ENCODE results near the gene SLC25A18.

The SLC25A18 gene

DNA sequence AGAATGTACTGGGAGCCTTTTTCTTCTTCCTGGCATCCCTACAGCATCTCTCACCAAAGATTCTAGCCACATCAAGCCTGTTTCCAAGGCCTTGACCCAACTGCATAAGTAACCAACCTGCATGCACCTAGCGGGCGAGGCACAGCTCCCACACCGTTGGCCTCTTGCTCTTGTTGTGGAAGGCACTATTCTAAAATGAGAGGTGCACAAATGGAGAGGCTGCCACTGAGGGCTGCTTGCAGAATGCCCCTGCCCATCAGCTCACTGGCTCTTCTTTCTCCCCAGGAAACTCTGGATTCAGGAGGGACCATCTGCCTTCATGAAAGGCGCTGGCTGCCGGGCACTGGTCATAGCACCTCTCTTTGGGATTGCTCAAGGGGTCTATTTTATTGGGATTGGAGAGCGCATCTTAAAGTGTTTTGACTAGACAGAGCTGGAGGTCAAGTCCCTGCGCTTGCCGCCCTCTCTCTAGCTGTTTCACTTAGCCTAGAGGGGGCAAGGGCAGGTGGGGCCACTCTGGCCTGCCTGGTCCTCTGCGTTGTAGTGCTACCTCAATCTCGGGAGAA is 26.6 kb downstream of the SLC25A18 start:
- Histone ChIP-seq H3K9me3 (ENCODE audit: insufficient read depth, low read length) (no peaks in the 10 kb centered on the region), H3K4me1 (ENCODE audit: insufficient read depth, insufficient read length) (peaks cover 14% of the 10 kb centered on the region), H3K4me3 (ENCODE audit: insufficient read length, low read depth) (no peak overlapping the region), H3K36me3 (ENCODE audit: insufficient read depth, insufficient read length, low read length) (peaks cover 61% of the 10 kb centered on the region), H3K27me3 (ENCODE audit: insufficient read depth, insufficient read length) (no peaks in the 10 kb centered on the region), H3K9ac (ENCODE audit: insufficient read length, low read depth) (no peak overlapping the region)
- TF ChIP-seq YY1 (IDR thresholded peaks at IDR 0.05; ENCODE audit: insufficient read depth, insufficient read length), result no peak
- no peak for DNase-seq (ENCODE audit: low read depth, low spot score)

DNA sequence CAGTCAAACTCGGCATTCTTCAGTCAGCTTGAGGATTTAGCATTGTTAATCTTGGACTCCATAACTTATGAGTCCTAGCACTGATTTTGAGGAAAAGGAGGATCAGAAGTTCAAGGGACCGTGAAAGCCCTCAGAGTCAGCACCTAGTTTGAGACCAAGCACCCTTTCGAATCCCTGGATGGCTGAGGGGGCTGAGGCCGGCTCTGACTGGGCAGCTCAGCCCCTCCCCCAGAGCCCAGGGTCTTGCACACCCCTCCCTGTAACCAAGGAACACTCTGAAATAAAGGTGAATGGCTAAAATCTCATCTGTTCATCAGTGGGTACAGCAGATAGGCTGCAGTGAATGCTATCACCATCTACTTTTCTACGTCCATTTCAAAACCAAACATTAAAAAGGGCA is 27.3 kb downstream of the SLC25A18 start:
- TF ChIP-seq ZNF274 (IDR thresholded peaks at IDR 0.05; ENCODE audit: low read depth, low read length), result no peak
- no peak for TF ChIP-seq SUZ12 (IDR thresholded peaks at IDR 0.05; ENCODE audit: extremely low read depth, insufficient read depth, insufficient read length)
- TF ChIP-seq YY1 (IDR thresholded peaks at IDR 0.05; ENCODE audit: insufficient read depth, insufficient read length), result no peak
- H3K36me3 ChIP-seq (ENCODE audit: insufficient read depth, insufficient read length, low read length), result peaks cover 62% of the 10 kb centered on the region
- H3K27me3 ChIP-seq (ENCODE audit: insufficient read depth, insufficient read length), result no peaks in the 10 kb centered on the region
- H3K9me3 ChIP-seq (ENCODE audit: insufficient read depth, low read length), result no peaks in the 10 kb centered on the region
- H3K4me1 ChIP-seq (ENCODE audit: insufficient read depth, insufficient read length), result peaks cover 14% of the 10 kb centered on the region
- DNase-seq (ENCODE audit: low read depth, low spot score), result no peak
- H3K4me3 ChIP-seq (ENCODE audit: insufficient read length, low read depth), result no peak overlapping the region
- no peak overlapping the region for H3K9ac ChIP-seq (ENCODE audit: insufficient read length, low read depth)

DNA sequence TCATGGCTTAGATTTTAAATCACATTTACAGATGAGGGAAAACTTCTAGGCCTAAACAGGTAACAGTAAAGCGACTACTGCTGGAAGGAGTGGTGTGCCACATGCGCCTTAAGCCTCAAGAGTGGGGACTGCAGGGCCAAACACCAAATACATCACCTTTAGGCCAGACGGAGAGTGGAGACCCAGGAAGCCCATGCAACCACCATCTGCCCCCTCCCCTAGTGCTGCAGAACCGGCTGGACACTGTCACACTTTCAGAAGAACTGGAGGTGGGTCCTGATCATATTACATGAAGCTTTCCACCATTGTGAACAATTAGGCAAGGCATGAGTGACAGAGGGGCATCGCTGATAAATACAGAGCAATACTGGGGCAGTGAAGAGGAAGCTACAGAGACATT is 28.9 kb downstream of the SLC25A18 start:
- TF ChIP-seq YY1 (IDR thresholded peaks at IDR 0.05; ENCODE audit: insufficient read depth, insufficient read length) (no peak), ZNF274 (IDR thresholded peaks at IDR 0.05; ENCODE audit: low read depth, low read length) (no peak), SUZ12 (IDR thresholded peaks at IDR 0.05; ENCODE audit: extremely low read depth, insufficient read depth, insufficient read length) (no peak)
- Histone ChIP-seq H3K9me3 (ENCODE audit: insufficient read depth, low read length) (no peaks in the 10 kb centered on the region), H3K36me3 (ENCODE audit: insufficient read depth, insufficient read length, low read length) (peaks cover 73% of the 10 kb centered on the region), H3K4me3 (ENCODE audit: insufficient read length, low read depth) (no peak overlapping the region), H3K27me3 (ENCODE audit: insufficient read depth, insufficient read length) (no peaks in the 10 kb centered on the region), H3K9ac (ENCODE audit: insufficient read length, low read depth) (no peak overlapping the region), H3K4me1 (ENCODE audit: insufficient read depth, insufficient read length) (peaks cover 11% of the 10 kb centered on the region)
- DNase-seq (ENCODE audit: low read depth, low spot score), result no peak

DNA sequence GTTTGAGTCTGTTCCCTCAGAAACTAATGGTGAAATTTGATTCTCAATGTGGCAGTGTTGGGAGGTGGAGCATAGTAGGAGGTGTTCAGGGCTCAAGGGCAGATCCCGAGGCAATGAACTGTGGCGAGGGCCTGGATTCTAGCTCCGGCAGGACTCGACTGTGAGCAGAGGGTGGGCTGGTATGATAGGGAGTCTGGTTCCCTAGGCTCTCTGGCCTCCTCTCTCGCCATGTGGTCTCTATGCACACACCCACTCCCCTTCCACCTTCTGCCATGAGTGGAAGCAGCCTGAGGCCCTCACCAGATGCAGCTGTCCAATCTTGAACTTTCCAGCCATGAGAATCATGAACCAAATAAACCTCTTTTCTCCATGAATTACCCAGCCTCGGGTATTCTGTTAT is 32.9 kb downstream of the SLC25A18 start:
- DNase-seq (ENCODE audit: low read depth, low spot score), result no peak
- H3K9ac ChIP-seq (ENCODE audit: insufficient read length, low read depth), result no peak overlapping the region
- peaks cover 76% of the 10 kb centered on the region for H3K36me3 ChIP-seq (ENCODE audit: insufficient read depth, insufficient read length, low read length)
- H3K27me3 ChIP-seq (ENCODE audit: insufficient read depth, insufficient read length), result no peaks in the 10 kb centered on the region
- peaks cover 2% of the 10 kb centered on the region for H3K4me1 ChIP-seq (ENCODE audit: insufficient read depth, insufficient read length)
- TF ChIP-seq SUZ12 (IDR thresholded peaks at IDR 0.05; ENCODE audit: extremely low read depth, insufficient read depth, insufficient read length) (no peak), YY1 (IDR thresholded peaks at IDR 0.05; ENCODE audit: insufficient read depth, insufficient read length) (no peak), ZNF274 (IDR thresholded peaks at IDR 0.05; ENCODE audit: low read depth, low read length) (no peak)
- no peaks in the 10 kb centered on the region for H3K9me3 ChIP-seq (ENCODE audit: insufficient read depth, low read length)
- H3K4me3 ChIP-seq (ENCODE audit: insufficient read length, low read depth), result no peak overlapping the region

DNA sequence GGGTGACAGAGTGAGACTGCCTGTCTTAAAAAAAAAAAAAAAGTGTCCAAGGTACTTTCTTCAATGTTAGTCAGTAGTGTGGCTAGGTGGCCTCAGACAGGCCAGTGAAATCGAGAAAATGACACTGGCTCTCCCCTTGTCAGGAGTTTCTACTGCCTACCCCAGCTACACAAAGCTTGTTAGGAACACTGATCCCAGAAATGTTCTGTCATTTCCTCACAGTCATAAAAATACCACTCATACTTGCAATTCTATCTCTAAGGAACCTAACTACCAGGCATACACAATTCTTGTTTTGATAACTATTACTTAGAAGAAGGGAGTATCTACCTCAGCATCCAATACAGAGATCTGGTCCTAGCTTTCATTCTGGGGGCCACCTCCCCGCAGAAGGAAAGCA is 33.9 kb downstream of the SLC25A18 start:
- Histone ChIP-seq H3K4me3 (ENCODE audit: insufficient read length, low read depth) (no peak overlapping the region), H3K36me3 (ENCODE audit: insufficient read depth, insufficient read length, low read length) (peaks cover 73% of the 10 kb centered on the region), H3K9me3 (ENCODE audit: insufficient read depth, low read length) (no peaks in the 10 kb centered on the region), H3K9ac (ENCODE audit: insufficient read length, low read depth) (no peak overlapping the region), H3K4me1 (ENCODE audit: insufficient read depth, insufficient read length) (peaks cover under 1% of the 10 kb centered on the region), H3K27me3 (ENCODE audit: insufficient read depth, insufficient read length) (no peaks in the 10 kb centered on the region)
- DNase-seq (ENCODE audit: low read depth, low spot score), result no peak
- no peak for TF ChIP-seq SUZ12 (IDR thresholded peaks at IDR 0.05; ENCODE audit: extremely low read depth, insufficient read depth, insufficient read length)
- TF ChIP-seq YY1 (IDR thresholded peaks at IDR 0.05; ENCODE audit: insufficient read depth, insufficient read length), result no peak
- TF ChIP-seq ZNF274 (IDR thresholded peaks at IDR 0.05; ENCODE audit: low read depth, low read length), result no peak

DNA sequence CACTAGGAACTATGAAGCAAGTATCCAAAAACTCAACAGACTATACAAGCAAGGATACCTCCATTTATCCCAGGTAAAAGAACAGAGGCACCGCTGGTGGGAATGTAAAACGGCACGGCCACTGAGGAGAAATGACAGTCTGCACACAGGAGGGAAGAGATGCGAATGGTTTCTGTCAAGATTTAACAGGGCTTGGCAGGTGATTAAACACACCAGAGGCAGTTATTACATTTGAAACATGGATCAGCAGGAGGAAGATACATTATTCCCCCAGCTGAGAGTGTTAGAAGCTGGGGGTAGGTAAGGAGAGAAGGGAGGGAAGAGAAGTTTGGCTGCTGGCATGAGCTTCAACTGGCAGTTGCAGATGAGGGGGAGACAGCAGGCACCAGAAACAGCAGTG is 35.0 kb downstream of the SLC25A18 start:
- Histone ChIP-seq H3K9ac (ENCODE audit: insufficient read length, low read depth) (no peak overlapping the region), H3K9me3 (ENCODE audit: insufficient read depth, low read length) (no peaks in the 10 kb centered on the region), H3K4me3 (ENCODE audit: insufficient read length, low read depth) (no peak overlapping the region), H3K27me3 (ENCODE audit: insufficient read depth, insufficient read length) (no peaks in the 10 kb centered on the region), H3K4me1 (ENCODE audit: insufficient read depth, insufficient read length) (no peaks in the 10 kb centered on the region), H3K36me3 (ENCODE audit: insufficient read depth, insufficient read length, low read length) (peaks cover 65% of the 10 kb centered on the region)
- no peak for TF ChIP-seq YY1 (IDR thresholded peaks at IDR 0.05; ENCODE audit: insufficient read depth, insufficient read length)
- no peak for TF ChIP-seq ZNF274 (IDR thresholded peaks at IDR 0.05; ENCODE audit: low read depth, low read length)
- TF ChIP-seq SUZ12 (IDR thresholded peaks at IDR 0.05; ENCODE audit: extremely low read depth, insufficient read depth, insufficient read length), result no peak
- no peak for DNase-seq (ENCODE audit: low read depth, low spot score)

DNA sequence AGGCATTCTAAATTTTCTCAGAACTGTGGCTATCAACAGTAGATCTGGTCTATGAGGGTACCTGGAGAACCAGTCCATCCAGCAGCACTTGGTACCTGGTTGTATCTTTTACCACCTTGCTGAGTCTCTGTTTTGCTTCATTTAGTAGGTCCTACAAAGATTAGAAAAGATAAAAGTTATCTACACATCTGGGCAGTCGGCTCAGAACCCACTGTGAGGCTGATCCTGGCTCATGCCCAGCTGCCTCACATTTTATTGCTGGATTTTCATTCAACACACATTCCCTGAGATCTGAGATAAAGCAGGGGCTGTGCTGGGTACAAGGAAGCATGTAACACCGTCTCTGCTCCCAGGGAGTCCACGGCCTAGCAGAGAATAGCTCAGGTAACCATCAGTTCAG is 37.7 kb downstream of the SLC25A18 start:
- no peaks in the 10 kb centered on the region for H3K9me3 ChIP-seq (ENCODE audit: insufficient read depth, low read length)
- H3K36me3 ChIP-seq (ENCODE audit: insufficient read depth, insufficient read length, low read length), result peaks cover 55% of the 10 kb centered on the region
- no peaks in the 10 kb centered on the region for H3K27me3 ChIP-seq (ENCODE audit: insufficient read depth, insufficient read length)
- no peaks in the 10 kb centered on the region for H3K4me1 ChIP-seq (ENCODE audit: insufficient read depth, insufficient read length)
- no peak overlapping the region for H3K4me3 ChIP-seq (ENCODE audit: insufficient read length, low read depth)
- TF ChIP-seq ZNF274 (IDR thresholded peaks at IDR 0.05; ENCODE audit: low read depth, low read length), result no peak
- TF ChIP-seq SUZ12 (IDR thresholded peaks at IDR 0.05; ENCODE audit: extremely low read depth, insufficient read depth, insufficient read length), result no peak
- TF ChIP-seq YY1 (IDR thresholded peaks at IDR 0.05; ENCODE audit: insufficient read depth, insufficient read length), result no peak
- DNase-seq (ENCODE audit: low read depth, low spot score), result no peak
- no peak overlapping the region for H3K9ac ChIP-seq (ENCODE audit: insufficient read length, low read depth)

All from NT2/D1 (cell line).